Measurements from ENCODE around the gene PDGFC.

PDGFC gene

GRCh38 chr4:157004279-157005161, 32.9 kb upstream of the PDGFC start:
- Histone ChIP-seq H3K4me3 (ENCODE audit: low read length) (no peak overlapping the region), H3K36me3 (ENCODE audit: insufficient read depth, low read length) (no peaks in the 10 kb centered on the region), H3K27ac (ENCODE audit: low read depth, low read length) (no peak overlapping the region), H3K27me3 (ENCODE audit: insufficient read depth, low read length) (no peaks in the 10 kb centered on the region), H3K4me1 (ENCODE audit: insufficient read depth, low read length) (peaks cover 7% of the 10 kb centered on the region; the same call in 1 of the 2 replicates), H3K9ac (ENCODE audit: low read depth, low read length) (no peak overlapping the region), H3K9me3 (ENCODE audit: insufficient read depth, low read depth, low read length) (no peaks in the 10 kb centered on the region)
- WGBS = 96% methylated on average over 3 of the region's 5 CpGs

DNA sequence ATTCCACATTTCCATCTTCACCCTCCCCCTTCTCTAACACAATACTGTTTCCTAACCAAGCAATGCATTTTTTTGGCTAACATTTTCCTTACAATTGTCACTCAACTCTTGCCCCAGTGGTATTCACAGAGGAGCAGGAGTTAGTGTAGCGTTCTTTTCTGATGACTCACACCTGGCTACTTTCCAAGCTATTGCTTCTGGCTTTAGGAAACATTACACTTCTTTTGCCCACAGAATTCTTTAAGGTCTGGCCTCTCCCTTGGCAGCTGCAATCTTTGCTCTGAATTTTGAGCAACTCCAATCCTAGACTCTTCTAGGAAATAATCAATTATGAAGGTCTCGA, 27.5 kb upstream of the PDGFC start:
- Histone ChIP-seq H3K9me3 (ENCODE audit: insufficient read depth, low read depth, low read length) (peaks cover 12% of the 10 kb centered on the region; the same call in 1 of the 2 replicates), H3K4me1 (ENCODE audit: insufficient read depth, low read length) (peaks cover 19% of the 10 kb centered on the region; the same call in 1 of the 2 replicates), H3K9ac (ENCODE audit: low read depth, low read length) (no peak overlapping the region), H3K27me3 (ENCODE audit: insufficient read depth, low read length) (no peaks in the 10 kb centered on the region), H3K4me3 (ENCODE audit: low read length) (no peak overlapping the region), H3K27ac (ENCODE audit: low read depth, low read length) (peak overlapping the region; percentile 76), H3K36me3 (ENCODE audit: insufficient read depth, low read length) (no peaks in the 10 kb centered on the region)
- WGBS = 60% methylated on average over 2 of the region's 2 CpGs

GRCh38 chr4:156998500-156999174, 27.0 kb upstream of the PDGFC start:
- Histone ChIP-seq H3K36me3 (ENCODE audit: insufficient read depth, low read length) (no peaks in the 10 kb centered on the region), H3K4me1 (ENCODE audit: insufficient read depth, low read length) (peaks cover 19% of the 10 kb centered on the region; the same call in 1 of the 2 replicates), H3K4me3 (ENCODE audit: low read length) (no peak overlapping the region), H3K9me3 (ENCODE audit: insufficient read depth, low read depth, low read length) (peaks cover 12% of the 10 kb centered on the region; the same call in 1 of the 2 replicates), H3K27me3 (ENCODE audit: insufficient read depth, low read length) (no peaks in the 10 kb centered on the region), H3K27ac (ENCODE audit: low read depth, low read length) (peak overlapping the region; percentile 69), H3K9ac (ENCODE audit: low read depth, low read length) (no peak overlapping the region)
- 84% methylated on average over 1 of the region's 1 CpG for WGBS

DNA sequence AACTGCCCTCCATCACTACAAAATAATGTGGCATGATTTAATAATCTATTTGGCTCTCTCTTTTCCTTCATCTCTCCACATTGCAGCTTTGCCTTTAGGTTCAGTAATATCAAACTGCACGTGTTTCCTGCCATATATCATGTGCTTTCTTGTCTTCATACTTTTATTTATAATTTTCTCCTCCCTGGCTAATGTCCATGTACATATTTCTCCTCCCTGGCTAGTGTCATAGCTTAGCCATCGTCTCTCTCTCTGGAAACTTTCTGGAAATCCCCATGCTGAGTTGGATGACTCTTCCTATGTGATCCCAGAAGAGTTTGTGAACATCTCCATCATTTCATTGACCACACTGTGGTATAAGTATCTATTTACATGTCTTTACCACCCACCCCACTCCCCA, 21.3 kb upstream of the PDGFC start:
- Histone ChIP-seq H3K9me3 (ENCODE audit: insufficient read depth, low read depth, low read length) (peaks cover 14% of the 10 kb centered on the region), H3K9ac (ENCODE audit: low read depth, low read length) (no peak overlapping the region), H3K4me3 (ENCODE audit: low read length) (no peak overlapping the region), H3K4me1 (ENCODE audit: insufficient read depth, low read length) (no peaks in the 10 kb centered on the region), H3K27ac (ENCODE audit: low read depth, low read length) (no peak overlapping the region), H3K27me3 (ENCODE audit: insufficient read depth, low read length) (no peaks in the 10 kb centered on the region), H3K36me3 (ENCODE audit: insufficient read depth, low read length) (no peaks in the 10 kb centered on the region)
- 88% methylated on average over 2 of the region's 2 CpGs for WGBS

DNA sequence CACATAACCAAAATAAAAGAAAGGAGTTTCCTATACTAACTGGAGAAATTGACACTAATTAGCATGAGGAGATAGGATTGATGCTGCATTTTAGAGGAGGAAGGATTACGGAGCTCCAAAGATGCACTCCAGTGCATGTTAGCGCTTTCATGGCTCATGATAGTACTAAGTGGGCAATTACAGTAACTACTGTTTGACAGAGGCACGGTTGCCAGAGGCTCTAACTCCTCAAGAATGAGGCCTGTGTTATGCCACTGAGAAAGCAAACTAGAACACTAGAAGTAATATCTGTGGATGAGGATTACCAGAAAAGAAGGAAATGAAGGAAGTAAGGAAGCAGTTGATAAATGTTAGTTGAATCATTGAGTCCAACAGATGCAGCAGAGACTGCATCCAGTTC, 19.6 kb upstream of the PDGFC start:
- H3K36me3 ChIP-seq (ENCODE audit: insufficient read depth, low read length) = no peaks in the 10 kb centered on the region
- H3K27me3 ChIP-seq (ENCODE audit: insufficient read depth, low read length) = no peaks in the 10 kb centered on the region
- no peaks in the 10 kb centered on the region for H3K4me1 ChIP-seq (ENCODE audit: insufficient read depth, low read length)
- H3K9me3 ChIP-seq (ENCODE audit: insufficient read depth, low read depth, low read length) = peaks cover 2% of the 10 kb centered on the region; the same call in 1 of the 2 replicates
- H3K9ac ChIP-seq (ENCODE audit: low read depth, low read length) = no peak overlapping the region
- no peak overlapping the region for H3K27ac ChIP-seq (ENCODE audit: low read depth, low read length)
- 94% methylated on average over 3 of the region's 3 CpGs for WGBS
- no peak overlapping the region for H3K4me3 ChIP-seq (ENCODE audit: low read length)

- H3K4me1 ChIP-seq (ENCODE audit: insufficient read depth, low read length) = no peaks in the 10 kb centered on the region
- no peaks in the 10 kb centered on the region for H3K9me3 ChIP-seq (ENCODE audit: insufficient read depth, low read depth, low read length)
- no CpG with 5 or more reads among the region's 1 CpG for WGBS
- no peaks in the 10 kb centered on the region for H3K27me3 ChIP-seq (ENCODE audit: insufficient read depth, low read length)
- no peaks in the 10 kb centered on the region for H3K36me3 ChIP-seq (ENCODE audit: insufficient read depth, low read length)
- H3K9ac ChIP-seq (ENCODE audit: low read depth, low read length) = no peak overlapping the region
- H3K27ac ChIP-seq (ENCODE audit: low read depth, low read length) = no peak overlapping the region
- H3K4me3 ChIP-seq (ENCODE audit: low read length) = no peak overlapping the region
Observed at GRCh38 chr4:156983366-156983765, 11.8 kb upstream of the PDGFC start.

GRCh38 chr4:156981262-156981769, 9.7 kb upstream of the PDGFC start:
- H3K27ac ChIP-seq (ENCODE audit: low read depth, low read length) = no peak overlapping the region
- peaks cover 6% of the 10 kb centered on the region; the same call in 1 of the 2 replicates for H3K4me1 ChIP-seq (ENCODE audit: insufficient read depth, low read length)
- no peaks in the 10 kb centered on the region for H3K36me3 ChIP-seq (ENCODE audit: insufficient read depth, low read length)
- no peaks in the 10 kb centered on the region for H3K27me3 ChIP-seq (ENCODE audit: insufficient read depth, low read length)
- H3K9ac ChIP-seq (ENCODE audit: low read depth, low read length) = no peak overlapping the region
- WGBS = 100% methylated on average over 1 of the region's 3 CpGs
- no peak overlapping the region for H3K4me3 ChIP-seq (ENCODE audit: low read length)
- no peaks in the 10 kb centered on the region for H3K9me3 ChIP-seq (ENCODE audit: insufficient read depth, low read depth, low read length)

DNA sequence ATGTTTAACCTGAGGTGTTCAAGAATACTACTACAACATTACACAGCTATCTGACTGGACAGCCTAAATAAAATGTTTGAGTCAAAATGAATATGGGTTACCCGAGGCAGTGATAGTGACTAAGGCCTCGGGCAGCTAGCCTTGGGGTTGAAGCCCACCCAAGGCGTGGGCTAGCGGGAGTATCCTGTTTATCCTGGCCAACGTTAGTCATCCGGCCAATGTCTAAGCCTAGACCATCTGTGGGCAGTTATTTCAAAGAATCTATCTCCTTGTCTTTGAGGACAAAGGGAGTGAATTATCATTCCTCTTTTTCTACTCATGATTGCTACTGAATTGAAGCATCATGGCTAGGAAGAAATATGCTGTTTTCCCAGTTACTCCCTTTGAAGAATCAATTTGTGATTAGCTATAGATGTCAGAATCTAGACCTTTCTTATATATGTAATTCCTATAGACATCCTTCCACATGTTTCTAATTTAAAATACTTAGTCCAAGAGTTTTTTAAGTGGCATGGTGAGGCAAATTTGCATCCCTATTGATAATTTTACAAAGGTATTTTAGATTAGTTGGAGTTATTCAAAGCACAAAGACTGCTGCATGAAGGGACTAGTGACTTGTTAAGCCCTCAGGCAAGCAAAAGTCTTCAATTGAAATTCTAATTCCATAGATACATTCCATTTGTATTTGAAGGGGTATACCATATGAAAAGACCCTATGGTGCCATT, 6.0 kb upstream of the PDGFC start:
- peaks cover 6% of the 10 kb centered on the region for H3K27me3 ChIP-seq (ENCODE audit: insufficient read depth, low read length)
- 71% methylated on average over 6 of the region's 6 CpGs for WGBS
- no peak overlapping the region for H3K4me3 ChIP-seq (ENCODE audit: low read length)
- H3K4me1 ChIP-seq (ENCODE audit: insufficient read depth, low read length) = peaks cover 10% of the 10 kb centered on the region
- H3K36me3 ChIP-seq (ENCODE audit: insufficient read depth, low read length) = no peaks in the 10 kb centered on the region
- no peaks in the 10 kb centered on the region for H3K9me3 ChIP-seq (ENCODE audit: insufficient read depth, low read depth, low read length)
- no peak overlapping the region for H3K9ac ChIP-seq (ENCODE audit: low read depth, low read length)
- no peak overlapping the region for H3K27ac ChIP-seq (ENCODE audit: low read depth, low read length)

DNA sequence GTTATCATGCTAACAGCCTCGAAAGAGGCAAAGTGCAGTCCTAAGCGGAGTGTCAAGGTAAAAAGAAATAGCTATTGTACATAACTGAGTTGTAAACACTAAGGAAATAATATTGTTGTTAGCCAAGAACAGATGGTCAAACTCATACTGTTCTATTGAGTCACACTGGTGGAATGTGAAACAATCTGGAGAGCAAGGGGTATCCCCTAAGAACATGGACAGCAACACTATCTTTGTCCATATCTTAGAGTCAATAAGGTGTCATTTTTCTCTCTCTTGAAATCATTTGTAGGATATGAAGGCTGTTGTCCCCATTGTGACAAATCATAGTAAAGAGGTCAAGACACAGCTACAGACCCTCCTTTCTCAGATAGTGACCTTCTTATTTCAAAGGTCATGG, 4.5 kb upstream of the PDGFC start:
- WGBS = 100% methylated on average over 2 of the region's 2 CpGs
- H3K27ac ChIP-seq (ENCODE audit: low read depth, low read length) = no peak overlapping the region
- H3K9me3 ChIP-seq (ENCODE audit: insufficient read depth, low read depth, low read length) = no peaks in the 10 kb centered on the region
- no peak overlapping the region for H3K9ac ChIP-seq (ENCODE audit: low read depth, low read length)
- no peaks in the 10 kb centered on the region for H3K36me3 ChIP-seq (ENCODE audit: insufficient read depth, low read length)
- peaks cover 16% of the 10 kb centered on the region for H3K4me1 ChIP-seq (ENCODE audit: insufficient read depth, low read length)
- no peak overlapping the region for H3K4me3 ChIP-seq (ENCODE audit: low read length)
- peaks cover 13% of the 10 kb centered on the region for H3K27me3 ChIP-seq (ENCODE audit: insufficient read depth, low read length)

- 75% methylated on average over 2 of the region's 2 CpGs for WGBS
- peaks cover 16% of the 10 kb centered on the region for H3K4me1 ChIP-seq (ENCODE audit: insufficient read depth, low read length)
- H3K36me3 ChIP-seq (ENCODE audit: insufficient read depth, low read length) = no peaks in the 10 kb centered on the region
- no peak overlapping the region for H3K9ac ChIP-seq (ENCODE audit: low read depth, low read length)
- no peak overlapping the region for H3K27ac ChIP-seq (ENCODE audit: low read depth, low read length)
- no peak overlapping the region for H3K4me3 ChIP-seq (ENCODE audit: low read length)
- H3K9me3 ChIP-seq (ENCODE audit: insufficient read depth, low read depth, low read length) = no peaks in the 10 kb centered on the region
- peaks cover 14% of the 10 kb centered on the region for H3K27me3 ChIP-seq (ENCODE audit: insufficient read depth, low read length)
Observed at GRCh38 chr4:156975686-156976085, 4.1 kb upstream of the PDGFC start.

DNA sequence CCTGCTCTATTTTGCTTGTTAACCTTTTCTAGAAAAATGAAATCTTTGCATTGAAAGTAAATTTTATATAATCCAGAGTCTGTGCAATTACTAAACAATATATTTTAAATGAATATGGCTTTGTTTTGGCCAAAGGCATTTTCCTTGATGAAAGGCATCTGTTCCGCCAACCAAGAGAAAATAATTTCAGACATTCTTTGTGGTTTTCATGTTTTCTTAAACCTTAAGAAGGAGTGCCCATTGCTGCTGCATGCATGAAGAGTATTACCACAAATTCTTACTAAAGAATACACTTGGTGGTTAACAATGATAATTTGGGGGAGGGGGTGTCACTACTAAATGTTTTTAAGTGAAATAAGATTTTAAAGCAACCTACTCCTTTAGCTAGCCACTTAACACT, 2.7 kb upstream of the PDGFC start:
- 91% methylated on average over 1 of the region's 1 CpG for WGBS
- Histone ChIP-seq H3K4me1 (ENCODE audit: insufficient read depth, low read length) (peaks cover 22% of the 10 kb centered on the region), H3K9ac (ENCODE audit: low read depth, low read length) (no peak overlapping the region), H3K27me3 (ENCODE audit: insufficient read depth, low read length) (peaks cover 28% of the 10 kb centered on the region), H3K36me3 (ENCODE audit: insufficient read depth, low read length) (no peaks in the 10 kb centered on the region), H3K27ac (ENCODE audit: low read depth, low read length) (no peak overlapping the region), H3K9me3 (ENCODE audit: insufficient read depth, low read depth, low read length) (no peaks in the 10 kb centered on the region), H3K4me3 (ENCODE audit: low read length) (no peak overlapping the region)
